Amygdala (tissue), 56 donors: ENCODE data around the gene ERMAP.
A peak's percentile ranks its signal among the peaks of the same experiment; 100 is the strongest.
"Not testable (repeated sequence)": the region's sequence is repeated elsewhere in the genome, so short reads cannot be mapped to it uniquely, and the experiment has no call there.

ENCODE experiments used
- DNase-seq, 56 donors: peaks; one replicate each; lab custom pipeline; 2025; lab: John Stamatoyannopoulos, UW

Gene ERMAP

GRCh38 chr1:42841440-42842147 is 24.7 kb downstream of the ERMAP start:
- no peak for DNase-seq

- no peak for DNase-seq
Observed at GRCh38 chr1:42844592-42845140, 27.7 kb downstream of the ERMAP start.

- no peak for DNase-seq
Observed at GRCh38 chr1:42845193-42845592, 28.3 kb downstream of the ERMAP start.

GRCh38 chr1:42845866-42846256 is 28.9 kb downstream of the ERMAP start:
- no peak for DNase-seq

- DNase-seq = peak; percentile 45 to 97 (median 90)
Observed at GRCh38 chr1:42846257-42847110, 29.6 kb downstream of the ERMAP start, which contains the start of gene ZNF691. ZNF691 (plus strand) TSS chr1:42846613; CDS start chr1:42849659, 3,046 bp downstream.

- DNase-seq = no peak
Observed at GRCh38 chr1:42847111-42847595, 30.2 kb downstream of the ERMAP start.

- DNase-seq = no peak
Observed at GRCh38 chr1:42847721-42848460, 31.0 kb downstream of the ERMAP start.

GRCh38 chr1:42848823-42849537 is 32.1 kb downstream of the ERMAP start:
- no peak for DNase-seq

- no peak for DNase-seq
Observed at GRCh38 chr1:42849944-42850343, 33.0 kb downstream of the ERMAP start.

- no peak for DNase-seq
Observed at GRCh38 chr1:42851420-42851819, 34.5 kb downstream of the ERMAP start.

- no peak for DNase-seq
Observed at GRCh38 chr1:42851960-42852607, 35.2 kb downstream of the ERMAP start.

GRCh38 chr1:42852608-42852980 is 35.7 kb downstream of the ERMAP start:
- DNase-seq = no peak

GRCh38 chr1:42853116-42853884 is 36.4 kb downstream of the ERMAP start:
- no peak for DNase-seq

GRCh38 chr1:42856554-42856953 is 39.6 kb downstream of the ERMAP start:
- DNase-seq = not testable (repeated sequence)

GRCh38 chr1:42859366-42859765 is 42.4 kb downstream of the ERMAP start:
- DNase-seq = not testable (repeated sequence)

GRCh38 chr1:42860339-42861013 is 43.6 kb downstream of the ERMAP start:
- DNase-seq = no peak

GRCh38 chr1:42861014-42861399 is 44.1 kb downstream of the ERMAP start:
- no peak for DNase-seq

- DNase-seq = no peak
Observed at GRCh38 chr1:42866549-42866948, 49.6 kb downstream of the ERMAP start.
